ENCODE measurements around the gene PRPF8.

The PRPF8 gene

DNA sequence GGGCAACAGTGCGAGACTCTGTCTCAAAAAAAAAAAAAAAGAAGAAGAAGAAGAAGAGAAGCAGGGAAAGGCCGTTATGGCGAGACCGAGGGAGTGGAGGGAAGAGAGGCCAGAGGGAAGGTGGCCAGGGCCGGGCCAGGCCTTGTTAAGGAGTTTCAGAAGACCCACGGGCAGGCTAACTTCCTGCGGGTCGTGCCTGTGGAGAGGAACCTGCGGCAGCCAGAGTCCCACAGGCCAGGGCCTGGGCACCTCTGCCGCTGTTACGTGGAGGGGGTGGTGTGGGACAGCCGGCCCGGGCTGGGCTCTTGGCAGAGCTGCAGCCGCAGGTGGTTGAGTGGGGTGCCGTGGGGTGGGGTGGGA, 45.3 kb upstream of the PRPF8 start:
- DNase-seq (ENCODE audit: low read depth): no peak
- no peak overlapping the region for H3K4me3 ChIP-seq (ENCODE audit: low read depth, low read length)
- TF ChIP-seq, protein P1, sequence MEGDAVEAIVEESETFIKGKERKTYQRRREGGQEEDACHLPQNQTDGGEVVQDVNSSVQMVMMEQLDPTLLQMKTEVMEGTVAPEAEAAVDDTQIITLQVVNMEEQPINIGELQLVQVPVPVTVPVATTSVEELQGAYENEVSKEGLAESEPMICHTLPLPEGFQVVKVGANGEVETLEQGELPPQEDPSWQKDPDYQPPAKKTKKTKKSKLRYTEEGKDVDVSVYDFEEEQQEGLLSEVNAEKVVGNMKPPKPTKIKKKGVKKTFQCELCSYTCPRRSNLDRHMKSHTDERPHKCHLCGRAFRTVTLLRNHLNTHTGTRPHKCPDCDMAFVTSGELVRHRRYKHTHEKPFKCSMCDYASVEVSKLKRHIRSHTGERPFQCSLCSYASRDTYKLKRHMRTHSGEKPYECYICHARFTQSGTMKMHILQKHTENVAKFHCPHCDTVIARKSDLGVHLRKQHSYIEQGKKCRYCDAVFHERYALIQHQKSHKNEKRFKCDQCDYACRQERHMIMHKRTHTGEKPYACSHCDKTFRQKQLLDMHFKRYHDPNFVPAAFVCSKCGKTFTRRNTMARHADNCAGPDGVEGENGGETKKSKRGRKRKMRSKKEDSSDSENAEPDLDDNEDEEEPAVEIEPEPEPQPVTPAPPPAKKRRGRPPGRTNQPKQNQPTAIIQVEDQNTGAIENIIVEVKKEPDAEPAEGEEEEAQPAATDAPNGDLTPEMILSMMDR (conservative IDR thresholded peaks at IDR 0.05; ENCODE audit: low read depth, low read length): no peak

DNA sequence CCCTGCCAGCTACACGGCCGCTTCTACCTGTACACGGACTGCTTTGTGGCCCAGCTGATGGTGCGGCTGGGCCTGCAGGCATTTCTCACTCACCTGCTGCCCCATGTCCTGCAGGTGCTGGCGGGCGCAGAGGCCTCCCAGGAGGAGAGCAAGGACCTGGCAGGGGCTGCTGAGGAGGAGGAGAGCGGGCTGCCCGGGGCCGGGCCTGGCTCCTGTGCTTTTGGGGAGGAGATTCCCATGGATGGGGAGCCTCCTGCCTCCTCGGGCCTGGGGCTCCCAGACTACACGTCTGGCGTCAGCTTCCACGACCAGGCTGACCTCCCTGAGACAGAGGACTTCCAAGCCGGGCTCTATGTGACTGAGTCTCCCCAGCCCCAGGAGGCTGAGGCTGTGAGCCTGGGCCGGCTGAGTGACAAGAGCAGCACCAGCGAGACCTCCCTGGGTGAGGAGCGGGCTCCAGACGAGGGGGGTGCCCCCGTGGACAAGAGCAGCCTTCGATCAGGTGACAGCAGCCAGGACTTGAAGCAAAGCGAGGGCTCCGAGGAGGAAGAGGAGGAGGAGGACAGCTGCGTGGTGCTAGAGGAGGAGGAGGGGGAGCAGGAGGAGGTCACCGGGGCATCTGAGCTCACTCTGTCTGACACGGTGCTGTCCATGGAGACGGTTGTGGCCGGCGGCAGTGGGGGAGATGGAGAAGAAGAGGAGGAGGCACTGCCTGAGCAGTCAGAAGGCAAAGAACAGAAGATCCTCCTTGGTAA, 43.4 kb upstream of the PRPF8 start:
- H3K4me3 ChIP-seq (ENCODE audit: low read depth, low read length): no peak overlapping the region
- no peak for DNase-seq (ENCODE audit: low read depth)
- TF ChIP-seq, protein P1 (conservative IDR thresholded peaks at IDR 0.05; ENCODE audit: low read depth, low read length): no peak

DNA sequence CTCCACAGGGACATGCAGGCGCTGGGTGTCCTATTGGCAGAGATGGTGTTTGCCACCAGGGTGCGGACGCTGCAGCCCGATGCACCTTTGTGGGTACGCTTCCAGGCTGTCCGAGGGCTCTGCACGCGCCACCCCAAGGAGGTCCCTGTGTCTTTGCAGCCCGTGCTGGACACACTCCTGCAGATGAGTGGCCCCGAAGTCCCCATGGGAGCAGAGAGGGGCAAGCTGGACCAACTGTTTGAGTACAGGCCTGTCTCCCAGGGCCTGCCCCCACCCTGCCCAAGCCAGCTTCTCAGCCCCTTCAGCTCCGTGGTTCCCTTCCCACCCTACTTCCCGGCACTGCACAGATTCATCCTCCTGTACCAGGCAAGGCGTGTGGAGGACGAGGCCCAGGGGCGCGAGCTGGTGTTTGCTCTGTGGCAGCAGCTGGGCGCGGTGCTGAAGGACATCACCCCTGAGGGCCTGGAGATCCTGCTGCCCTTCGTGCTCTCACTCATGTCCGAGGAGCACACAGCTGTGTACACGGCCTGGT, 42.7 kb upstream of the PRPF8 start:
- DNase-seq (ENCODE audit: low read depth): no peak
- TF ChIP-seq, protein P1 (conservative IDR thresholded peaks at IDR 0.05; ENCODE audit: low read depth, low read length): no peak
- H3K4me3 ChIP-seq (ENCODE audit: low read depth, low read length): no peak overlapping the region

DNA sequence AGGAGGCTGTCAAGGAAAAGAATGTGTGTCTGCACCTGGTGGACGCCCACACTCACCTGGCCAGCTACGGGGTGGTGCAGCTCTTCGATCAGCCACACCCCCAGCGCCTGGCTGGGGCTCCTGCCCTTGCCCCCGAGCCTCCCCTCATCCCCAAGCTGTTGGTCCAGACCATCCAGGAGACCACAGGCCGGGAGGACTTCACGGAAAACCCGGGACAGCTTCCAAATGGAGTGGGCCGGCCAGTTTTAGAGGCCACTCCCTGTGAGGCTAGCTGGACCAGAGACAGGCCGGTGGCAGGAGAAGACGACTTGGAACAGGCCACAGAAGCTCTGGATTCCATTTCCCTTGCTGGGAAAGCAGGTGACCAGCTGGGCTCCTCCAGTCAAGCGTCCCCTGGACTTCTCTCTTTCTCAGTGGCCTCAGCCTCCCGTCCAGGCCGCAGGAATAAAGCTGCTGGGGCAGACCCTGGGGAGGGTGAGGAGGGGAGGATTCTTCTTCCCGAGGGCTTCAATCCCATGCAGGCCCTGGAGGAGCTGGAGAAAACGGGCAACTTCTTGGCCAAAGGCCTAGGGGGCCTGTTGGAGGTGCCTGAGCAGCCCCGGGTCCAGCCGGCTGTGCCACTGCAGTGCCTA, 42.1 kb upstream of the PRPF8 start:
- TF ChIP-seq, protein P1 (conservative IDR thresholded peaks at IDR 0.05; ENCODE audit: low read depth, low read length): no peak
- DNase-seq (ENCODE audit: low read depth): no peak
- no peak overlapping the region for H3K4me3 ChIP-seq (ENCODE audit: low read depth, low read length)

DNA sequence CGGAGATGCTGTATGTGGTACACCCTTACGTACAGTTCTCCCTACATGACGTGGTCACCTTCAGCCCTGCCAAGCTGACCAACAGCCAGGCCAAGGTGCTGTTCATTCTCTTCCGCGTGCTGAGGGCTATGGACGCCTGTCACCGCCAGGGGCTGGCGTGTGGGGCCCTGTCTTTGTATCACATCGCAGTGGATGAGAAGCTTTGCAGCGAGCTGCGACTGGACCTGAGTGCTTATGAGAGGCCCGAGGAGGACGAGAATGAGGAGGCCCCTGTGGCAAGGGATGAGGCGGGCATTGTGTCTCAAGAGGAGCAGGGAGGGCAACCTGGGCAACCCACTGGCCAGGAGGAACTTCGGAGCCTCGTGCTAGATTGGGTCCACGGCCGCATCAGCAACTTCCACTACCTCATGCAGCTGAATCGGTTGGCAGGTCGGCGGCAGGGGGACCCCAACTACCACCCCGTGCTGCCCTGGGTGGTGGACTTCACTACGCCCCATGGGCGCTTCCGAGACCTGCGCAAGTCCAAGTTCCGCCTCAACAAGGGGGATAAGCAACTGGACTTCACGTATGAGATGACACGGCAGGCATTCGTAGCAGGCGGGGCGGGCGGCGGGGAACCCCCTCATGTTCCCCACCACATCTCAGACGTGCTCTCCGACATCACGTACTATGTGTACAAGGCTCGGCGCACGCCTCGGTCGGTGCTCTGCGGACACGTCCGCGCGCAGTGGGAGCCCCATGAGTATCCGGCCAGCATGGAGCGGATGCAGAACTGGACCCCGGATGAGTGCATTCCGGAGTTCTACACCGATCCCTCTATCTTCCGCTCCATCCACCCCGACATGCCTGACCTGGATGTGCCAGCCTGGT, 41.2 kb upstream of the PRPF8 start:
- peak overlapping the region; percentile 69 for H3K4me3 ChIP-seq (ENCODE audit: low read depth, low read length)
- TF ChIP-seq, protein P1 (conservative IDR thresholded peaks at IDR 0.05; ENCODE audit: low read depth, low read length): no peak
- no peak for DNase-seq (ENCODE audit: low read depth)

DNA sequence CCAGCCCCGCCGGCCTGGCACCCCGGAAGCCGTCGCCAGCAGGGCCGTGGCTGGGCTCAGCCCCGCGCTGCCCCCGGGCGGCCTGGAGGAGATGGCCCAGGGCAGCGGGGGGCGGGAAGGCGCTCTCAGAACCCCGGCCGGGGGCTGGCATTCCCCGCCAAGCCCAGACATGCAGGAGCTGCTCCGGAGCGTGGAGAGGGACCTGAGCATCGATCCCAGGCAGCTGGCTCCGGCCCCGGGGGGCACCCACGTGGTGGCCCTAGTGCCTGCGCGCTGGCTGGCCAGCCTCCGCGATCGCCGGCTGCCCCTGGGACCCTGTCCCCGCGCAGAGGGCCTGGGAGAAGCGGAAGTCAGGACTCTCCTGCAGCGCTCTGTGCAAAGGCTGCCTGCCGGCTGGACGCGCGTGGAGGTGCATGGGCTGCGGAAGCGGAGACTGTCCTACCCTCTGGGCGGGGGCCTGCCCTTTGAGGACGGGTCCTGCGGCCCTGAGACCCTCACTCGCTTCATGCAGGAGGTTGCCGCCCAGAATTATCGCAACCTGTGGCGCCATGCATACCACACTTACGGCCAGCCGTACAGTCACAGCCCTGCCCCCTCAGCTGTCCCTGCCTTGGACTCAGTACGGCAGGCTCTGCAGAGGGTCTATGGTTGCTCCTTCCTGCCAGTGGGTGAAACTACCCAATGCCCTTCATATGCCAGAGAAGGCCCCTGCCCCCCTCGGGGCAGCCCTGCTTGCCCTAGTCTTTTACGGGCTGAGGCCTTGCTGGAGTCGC, 40.4 kb upstream of the PRPF8 start:
- TF ChIP-seq, protein P1 (conservative IDR thresholded peaks at IDR 0.05; ENCODE audit: low read depth, low read length): no peak

More for the DNA sequence above, 40.4 kb upstream of the PRPF8 start:
- H3K4me3 ChIP-seq (ENCODE audit: low read depth, low read length): peak overlapping the region; percentile 69
- DNase-seq (ENCODE audit: low read depth): no peak

Data from choroid plexus epithelial cell (primary cell).